Liver (tissue), 9 donors: Measurements from ENCODE around the gene NLGN1. TPM values are rescaled to one million over a fixed set of nuclear protein-coding genes. Genes with fewer than 3 reads are reported as not detected.

ENCODE experiments used
- DNase-seq: peaks from one replicate; pipeline ENCODE4 v3.0.0-alpha.2; 2017; ENCODE audit warnings: low spot score
- H3K27ac ChIP-seq, 2 donors: one replicate each; pipeline ENCODE4 v1.7.0; 2013; ENCODE audit warnings: inconsistent platforms in 2 of 2, low read length in 2 of 2, control low read depth in 1 of 2, low read depth in 1 of 2, mild to moderate bottlenecking in 1 of 2
- H3K27me3 ChIP-seq, 4 donors: one replicate each; pipeline versions ENCODE4 v1.6.1 to v1.7.0; 2013; ENCODE audit warnings: low read length in 3 of 4, inconsistent platforms in 1 of 4, mild to moderate bottlenecking in 1 of 4, moderate library complexity in 1 of 4; ENCODE audit not compliant: control insufficient read depth in 4 of 4, insufficient read depth in 4 of 4
- H3K36me3 ChIP-seq, 4 donors: one replicate each; pipeline versions ENCODE4 v1.6.1 to v1.7.0; 2013; ENCODE audit warnings: low read length in 3 of 4, mild to moderate bottlenecking in 3 of 4, low read depth in 1 of 4, moderate library complexity in 1 of 4; ENCODE audit not compliant: control insufficient read depth in 4 of 4, insufficient read depth in 3 of 4
- H3K4me1 ChIP-seq, 4 donors: one replicate each; pipeline versions ENCODE4 v1.6.1 to v1.7.0; 2013; ENCODE audit warnings: low read length in 3 of 4, mild to moderate bottlenecking in 3 of 4, moderate library complexity in 1 of 4; ENCODE audit not compliant: control insufficient read depth in 4 of 4, insufficient read depth in 4 of 4
- H3K4me3 ChIP-seq, 3 donors: one replicate each; pipeline versions ENCODE4 v1.6.1 to v1.7.0; 2013; ENCODE audit warnings: low read length in 3 of 3, control low read depth in 1 of 3, low read depth in 1 of 3, mild to moderate bottlenecking in 1 of 3
- H3K9ac ChIP-seq, 2 donors: one replicate each; pipeline ENCODE4 v1.7.0; 2013; ENCODE audit warnings: low read length in 2 of 2, mild to moderate bottlenecking in 2 of 2, moderate library complexity in 2 of 2, control low read depth in 1 of 2, low read depth in 1 of 2
- H3K9me3 ChIP-seq, 4 donors: one replicate each; pipeline versions ENCODE4 v1.6.1 to v1.7.0; 2013; ENCODE audit warnings: low read length in 3 of 4; ENCODE audit not compliant: control insufficient read depth in 4 of 4
- ATF3 ChIP-seq: IDR thresholded peaks from 2 replicates; pipeline ENCODE4 v1.6.1; 2016; ENCODE audit warnings: antibody characterized with exemption
- CTCF ChIP-seq: fragments of 150-350 bp; IDR thresholded peaks from 2 replicates; pipeline ENCODE4 v1.5.1; 2017; ENCODE audit warnings: improper control_type of control experiment, low read depth, low read length; ENCODE audit not compliant: missing input control
- EGR1 ChIP-seq, 2 donors: IDR thresholded peaks; 2 replicates each; pipeline ENCODE4 v1.6.1; 2016 to 2018; ENCODE audit warnings: antibody characterized with exemption in 2 of 2, low read depth in 2 of 2
- FOXA1 ChIP-seq: IDR thresholded peaks from 2 replicates; pipeline ENCODE4 v1.6.1; 2016; ENCODE audit warnings: antibody characterized with exemption
- FOXA2 ChIP-seq: IDR thresholded peaks from 2 replicates; pipeline ENCODE4 v1.6.1; 2016; ENCODE audit warnings: antibody characterized with exemption
- GABPA ChIP-seq, 2 donors: IDR thresholded peaks in 1 of 2; conservative IDR thresholded peaks in 1 of 2; 2 replicates each; pipeline ENCODE4 v1.6.1; 2016; ENCODE audit warnings: antibody characterized with exemption in 2 of 2, mild to moderate bottlenecking in 1 of 2, moderate library complexity in 1 of 2
- HNF4A ChIP-seq, 2 donors: conservative IDR thresholded peaks; 2 replicates each; pipeline ENCODE4 v1.6.1; 2016; ENCODE audit warnings: antibody characterized with exemption in 2 of 2, mild to moderate bottlenecking in 2 of 2
- HNF4G ChIP-seq: IDR thresholded peaks from 2 replicates; pipeline ENCODE4 v1.6.1; 2016; ENCODE audit warnings: antibody characterized with exemption
- JUND ChIP-seq, 2 donors: IDR thresholded peaks; 2 replicates each; pipeline ENCODE4 v1.6.1; 2016; ENCODE audit warnings: antibody characterized with exemption in 2 of 2
- NR2F2 ChIP-seq: IDR thresholded peaks from 2 replicates; pipeline ENCODE4 v1.6.1; 2016; ENCODE audit warnings: antibody characterized with exemption
- RAD21 ChIP-seq, 2 donors: IDR thresholded peaks; 2 replicates each; pipeline ENCODE4 v1.6.1; 2016; ENCODE audit warnings: antibody characterized with exemption in 2 of 2, mild to moderate bottlenecking in 2 of 2
- REST ChIP-seq: IDR thresholded peaks from 2 replicates; pipeline ENCODE4 v1.6.1; 2016; ENCODE audit warnings: antibody characterized with exemption, mild to moderate bottlenecking
- RXRA ChIP-seq, 2 donors: IDR thresholded peaks; 2 replicates each; pipeline ENCODE4 v1.6.1; 2017 to 2018; ENCODE audit warnings: antibody characterized with exemption in 2 of 2, mild to moderate bottlenecking in 1 of 2
- SP1 ChIP-seq: IDR thresholded peaks from 2 replicates; pipeline ENCODE4 v1.6.1; 2018; ENCODE audit warnings: antibody characterized with exemption, mild to moderate bottlenecking
- TAF1 ChIP-seq: conservative IDR thresholded peaks from 2 replicates; pipeline ENCODE4 v1.6.1; 2016; ENCODE audit warnings: antibody characterized with exemption, mild to moderate bottlenecking
- YY1 ChIP-seq: IDR thresholded peaks from 2 replicates; pipeline ENCODE4 v1.6.1; 2016; ENCODE audit warnings: antibody characterized with exemption, mild to moderate bottlenecking
- WGBS: extraction: QIAGEN DNeasy Blood & Tissue Kit; methylation state at CpG from one replicate; pipeline ENCODE4 v1.1.7; 2013; 5-methylcytosine and 5-hydroxymethylcytosine counted together
- polyA plus RNA-seq, 2 donors: library from polyadenylated mRNA; stranded (reverse) in 1 of 2; unstranded in 1 of 2; fragments of 200-250 nt in 1 of 2; fragments of >200 nt in 1 of 2; fragmentation: Nextera tagmentation in 1 of 2; extraction: Ambion mirVana in 1 of 2; gene quantifications; one replicate each; pipeline versions ENCODE4 v1.2.1 to v1.2.3, GENCODE V29; 2013 to 2015
- total RNA-seq, 2 donors: library from RNA; depleted of rRNA; stranded (reverse); fragments of >200 nt; gene quantifications; one replicate each; pipeline ENCODE4 v1.2.3, GENCODE V29; 2014
- TF ChIP-seq, protein P1 (sequence below): IDR thresholded peaks from 2 replicates; pipeline ENCODE4 v1.6.1; 2016; ENCODE audit warnings: antibody characterized with exemption
- TF ChIP-seq, protein P2 (sequence below): IDR thresholded peaks from 2 replicates; pipeline ENCODE4 v1.6.1; 2016; ENCODE audit warnings: antibody characterized with exemption
- donor health status: healthy.
- donor health status: healthy.
- donor health status: healthy.
- donor health status: healthy.
- donor health status: healthy.

NLGN1 gene
- total and polyA plus RNA-seq, 4 donors: 0.02 to 0.67 (median 0.37) TPM; not detected in 1

GRCh38 chr3:173902401-173902800, 504.9 kb downstream of the NLGN1 start:
- H3K27me3 ChIP-seq: no peaks in the 10 kb centered on the region
- WGBS: 78% methylated on average over 1 of the region's 1 CpG
- no peak overlapping the region for H3K27ac ChIP-seq

More at GRCh38 chr3:173902401-173902800, 504.9 kb downstream of the NLGN1 start:
- DNase-seq: no peak
- Histone ChIP-seq H3K4me3 (no peak overlapping the region), H3K36me3 (no peaks in the 10 kb centered on the region), H3K9me3 (no peaks in the 10 kb centered on the region), H3K4me1 (no peaks in the 10 kb centered on the region), H3K9ac (no peak overlapping the region)
- TF ChIP-seq TAF1 (no peak), RXRA (IDR thresholded peaks at IDR 0.05) (no peak), HNF4G (no peak), FOXA2 (no peak), CTCF (no peak), YY1 (no peak), RAD21 (IDR thresholded peaks at IDR 0.05) (no peak), NR2F2 (no peak), FOXA1 (no peak), JUND (IDR thresholded peaks at IDR 0.05) (no peak), EGR1 (IDR thresholded peaks at IDR 0.05; ENCODE audit: low read depth in 2 of 2) (no peak), GABPA (IDR thresholded peaks at IDR 0.05 in 1 of 2, conservative IDR thresholded peaks at IDR 0.05 in 1 of 2) (no peak), ATF3 (no peak), SP1 (no peak), HNF4A (conservative IDR thresholded peaks at IDR 0.05) (no peak), REST (no peak)
- TF ChIP-seq, protein P1, sequence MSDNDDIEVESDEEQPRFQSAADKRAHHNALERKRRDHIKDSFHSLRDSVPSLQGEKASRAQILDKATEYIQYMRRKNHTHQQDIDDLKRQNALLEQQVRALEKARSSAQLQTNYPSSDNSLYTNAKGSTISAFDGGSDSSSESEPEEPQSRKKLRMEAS: no peak
- TF ChIP-seq, protein P2, sequence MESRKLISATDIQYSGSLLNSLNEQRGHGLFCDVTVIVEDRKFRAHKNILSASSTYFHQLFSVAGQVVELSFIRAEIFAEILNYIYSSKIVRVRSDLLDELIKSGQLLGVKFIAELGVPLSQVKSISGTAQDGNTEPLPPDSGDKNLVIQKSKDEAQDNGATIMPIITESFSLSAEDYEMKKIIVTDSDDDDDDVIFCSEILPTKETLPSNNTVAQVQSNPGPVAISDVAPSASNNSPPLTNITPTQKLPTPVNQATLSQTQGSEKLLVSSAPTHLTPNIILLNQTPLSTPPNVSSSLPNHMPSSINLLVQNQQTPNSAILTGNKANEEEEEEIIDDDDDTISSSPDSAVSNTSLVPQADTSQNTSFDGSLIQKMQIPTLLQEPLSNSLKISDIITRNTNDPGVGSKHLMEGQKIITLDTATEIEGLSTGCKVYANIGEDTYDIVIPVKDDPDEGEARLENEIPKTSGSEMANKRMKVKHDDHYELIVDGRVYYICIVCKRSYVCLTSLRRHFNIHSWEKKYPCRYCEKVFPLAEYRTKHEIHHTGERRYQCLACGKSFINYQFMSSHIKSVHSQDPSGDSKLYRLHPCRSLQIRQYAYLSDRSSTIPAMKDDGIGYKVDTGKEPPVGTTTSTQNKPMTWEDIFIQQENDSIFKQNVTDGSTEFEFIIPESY: no peak
